HG02885 (cell line): ENCODE data around the gene CYP2D6.
A peak's percentile ranks its signal among the peaks of the same experiment; 100 is the strongest.

Source experiments
- ATAC-seq: cut with Tn5 transposase; IDR thresholded peaks from one replicate; pipeline ENCODE4 v1.9.1; 2021; ENCODE audit warnings: mild to moderate bottlenecking; ENCODE audit not compliant: unreplicated experiment, poor library complexity

CYP2D6 gene

DNA sequence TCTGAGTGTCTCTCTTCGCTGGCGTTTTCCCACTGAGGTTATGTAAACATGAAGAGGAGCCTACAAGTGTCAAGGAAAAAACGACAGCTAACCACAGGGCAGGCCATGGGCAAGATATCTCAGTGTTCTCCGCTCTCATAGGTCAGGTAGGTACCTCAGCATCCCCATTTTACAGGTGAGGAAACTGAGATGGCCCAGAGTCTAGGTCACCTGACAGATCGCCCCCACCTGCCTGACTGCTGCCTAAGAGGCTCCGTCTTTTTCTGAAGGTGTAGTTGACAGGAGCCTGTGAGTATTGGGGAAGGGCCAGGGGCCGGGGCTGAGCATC, 39.2 kb downstream of the CYP2D6 start:
- no peak for ATAC-seq

DNA sequence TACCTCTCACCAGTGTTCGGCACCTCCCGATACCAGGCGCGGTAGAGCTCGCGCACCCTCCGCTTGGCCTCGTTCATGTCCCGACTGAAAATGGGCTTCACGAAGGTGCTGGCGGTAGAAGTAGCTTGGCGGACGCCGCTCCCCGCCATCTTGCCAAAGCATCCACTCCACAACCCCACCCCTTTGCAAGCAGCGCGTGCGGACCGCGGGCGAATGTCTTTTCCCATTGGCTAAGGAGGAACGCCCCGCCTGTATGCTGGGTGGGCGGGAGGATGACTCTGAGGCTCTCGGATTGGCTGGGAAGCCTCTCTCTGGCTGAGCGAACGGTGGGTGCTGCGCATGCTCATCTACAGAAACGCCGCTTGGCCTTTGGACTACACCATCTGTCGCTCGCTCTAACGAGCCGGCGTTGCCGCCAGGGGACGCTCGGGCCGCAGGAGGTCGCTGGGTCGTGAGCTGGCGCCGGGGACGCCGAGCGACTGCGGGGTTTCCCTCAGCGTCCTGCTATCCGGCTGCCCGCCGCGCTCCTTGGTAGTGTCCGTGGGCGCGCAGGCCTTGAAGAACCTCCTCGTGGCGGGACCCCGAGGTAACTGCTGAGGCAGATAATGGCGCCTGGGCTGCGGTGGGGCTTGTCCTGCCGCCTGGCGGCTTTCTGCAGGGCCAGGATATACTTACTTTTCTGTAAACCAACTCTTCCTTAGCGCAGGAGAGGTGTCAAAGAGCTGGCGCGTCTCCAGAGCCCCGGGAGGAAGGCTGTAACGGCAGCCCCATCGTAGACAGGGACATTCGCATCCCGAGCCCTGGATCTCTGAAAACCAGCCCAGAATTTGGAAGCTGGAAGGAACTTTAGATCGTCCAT, 39.8 kb downstream of the CYP2D6 start, which contains the start of gene NDUFA6:
NDUFA6 (minus strand) TSS at position 177 of the 859 bp plus-strand sequence; CDS start at position 149, 28 bp downstream.
- ATAC-seq, result peak; percentile 92

DNA sequence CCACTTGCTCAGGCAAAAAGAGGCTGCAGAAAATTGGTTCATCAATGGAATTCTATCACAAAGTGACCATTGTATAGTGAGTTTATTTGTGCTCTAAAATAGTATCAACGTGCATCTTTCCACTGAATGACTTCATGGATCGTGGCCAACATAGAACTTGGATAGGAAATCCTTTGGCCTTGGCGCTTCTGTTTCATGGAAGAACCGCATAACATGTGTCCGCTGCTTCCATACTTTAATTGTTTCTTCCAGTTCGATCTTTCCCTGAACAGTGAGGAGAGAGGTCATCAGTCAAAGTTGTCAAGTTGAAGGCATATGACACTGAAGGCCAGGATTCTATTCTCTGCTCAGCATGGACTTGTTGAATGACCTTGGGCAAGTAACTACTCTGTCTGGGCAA, 44.6 kb downstream of the CYP2D6 start:
- no peak for ATAC-seq

- no peak for ATAC-seq
These were observed 45.7 kb downstream of the CYP2D6 start for GRCh38 chr22:42084874-42085273.

- no peak for ATAC-seq
These were observed 47.5 kb downstream of the CYP2D6 start for GRCh38 chr22:42083119-42083518.

DNA sequence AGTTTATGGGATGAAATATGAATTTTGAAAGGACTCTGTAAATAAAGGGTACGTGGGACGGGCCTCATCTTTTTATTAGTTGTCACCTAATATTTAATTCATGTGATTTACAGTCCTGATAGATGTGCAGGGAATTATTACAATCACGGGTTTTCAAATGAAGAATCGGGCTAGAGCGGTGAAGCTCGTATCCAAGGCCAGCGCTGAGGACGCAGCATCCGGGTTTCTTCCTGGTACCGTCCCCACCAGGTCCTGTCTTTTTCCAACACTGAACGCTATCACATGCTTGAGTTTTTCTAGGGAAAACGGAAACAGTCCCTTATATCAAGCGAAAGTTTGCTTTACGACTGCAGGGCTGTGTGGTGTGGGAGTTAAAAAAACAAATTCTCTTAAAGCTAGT, 50.3 kb downstream of the CYP2D6 start:
- ATAC-seq, result no peak

GRCh38 chr22:42079319-42080251, 51.0 kb downstream of the CYP2D6 start, which contains the start of gene SMDT1:
Gene SMDT1 (plus strand): TSS chr22:42079700. CDS start chr22:42079769, 69 bp downstream.
- ATAC-seq, result peak; percentile 87

- ATAC-seq, result peak; percentile 1
These were observed 51.9 kb downstream of the CYP2D6 start for GRCh38 chr22:42078469-42079318.

DNA sequence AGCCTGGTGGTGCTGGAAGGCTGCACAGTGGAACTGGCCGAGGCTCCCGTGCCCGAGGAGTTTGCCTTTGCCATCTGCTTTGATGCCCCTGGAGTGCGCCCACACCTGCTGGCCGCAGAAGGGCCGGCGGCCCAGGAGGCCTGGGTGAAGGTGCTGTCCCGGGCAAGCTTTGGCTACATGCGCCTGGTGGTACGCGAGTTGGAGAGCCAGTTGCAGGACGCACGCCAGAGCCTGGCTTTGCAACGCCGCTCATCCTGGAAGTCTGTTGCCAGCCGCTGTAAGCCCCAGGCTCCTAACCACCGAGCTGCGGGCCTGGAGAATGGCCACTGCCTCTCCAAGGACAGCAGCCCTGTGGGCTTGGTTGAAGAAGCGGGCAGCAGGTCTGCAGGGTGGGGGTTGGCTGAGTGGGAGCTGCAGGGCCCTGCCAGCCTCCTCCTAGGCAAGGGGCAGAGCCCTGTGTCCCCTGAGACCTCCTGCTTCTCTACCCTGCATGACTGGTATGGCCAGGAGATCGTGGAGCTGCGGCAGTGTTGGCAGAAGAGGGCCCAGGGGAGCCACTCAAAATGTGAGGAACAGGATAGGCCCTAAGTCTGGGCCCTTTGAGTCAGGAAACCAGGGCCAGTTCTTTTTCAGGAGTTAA, 53.0 kb downstream of the CYP2D6 start:
- no peak for ATAC-seq

DNA sequence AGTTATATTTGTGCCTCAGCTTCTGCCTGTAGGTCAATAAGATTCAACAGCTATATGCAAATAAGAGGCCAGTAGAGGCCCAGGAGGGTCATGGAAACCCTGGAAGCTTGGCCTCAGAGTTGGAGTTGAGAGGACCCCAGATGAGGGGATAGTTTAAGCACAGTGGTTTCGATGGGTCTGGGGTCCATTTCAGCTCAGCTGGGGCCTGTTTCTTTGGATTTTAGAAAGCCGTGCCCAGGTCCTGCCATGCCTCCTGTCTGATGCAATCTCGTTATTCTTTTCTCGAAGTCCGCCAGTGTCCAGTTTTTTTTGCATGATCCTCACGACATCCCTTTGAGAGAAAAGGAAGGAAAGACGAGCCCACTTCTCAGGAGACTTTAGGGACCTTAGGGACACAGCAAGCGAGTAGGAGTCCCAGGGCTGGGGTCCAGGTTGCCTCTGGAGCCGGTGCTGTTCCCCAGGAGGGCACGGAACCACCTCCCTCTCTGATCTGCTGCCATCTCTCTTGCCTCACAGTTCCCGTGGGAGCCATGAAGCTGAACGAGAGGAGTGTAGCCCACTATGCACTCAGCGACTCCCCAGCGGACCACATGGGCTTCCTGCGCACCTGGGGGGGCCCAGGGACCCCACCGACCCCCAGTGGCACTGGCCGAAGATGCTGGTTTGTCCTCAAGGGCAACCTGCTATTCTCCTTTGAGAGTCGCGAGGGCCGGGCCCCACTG, 53.7 kb downstream of the CYP2D6 start:
- ATAC-seq, result no peak
